ENCODE data around the gene DNAH11.
"Not testable (repeated sequence)": the region's sequence is repeated elsewhere in the genome, so short reads cannot be mapped to it uniquely, and the experiment has no call there.

The DNAH11 gene

GRCh38 chr7:21507627-21508343 is 35.1 kb upstream of the DNAH11 start:
- no peaks in the 10 kb centered on the region for H3K27me3 ChIP-seq
- no peaks in the 10 kb centered on the region for H3K4me1 ChIP-seq
- H3K4me3 ChIP-seq (ENCODE audit: low read depth, low read length): no peak overlapping the region
- no peaks in the 10 kb centered on the region for H3K36me3 ChIP-seq
- peak; percentile 65 for DNase-seq
- peak; percentile 94 for TF ChIP-seq CTCF (IDR thresholded peaks at IDR 0.05; ENCODE audit: low read depth, low read length)
- no peaks in the 10 kb centered on the region for H3K9me3 ChIP-seq

- H3K9me3 ChIP-seq: no peaks in the 10 kb centered on the region
- no peak for TF ChIP-seq CTCF (IDR thresholded peaks at IDR 0.05; ENCODE audit: low read depth, low read length)
- no peak for DNase-seq
- no peaks in the 10 kb centered on the region for H3K4me1 ChIP-seq
- no peaks in the 10 kb centered on the region for H3K36me3 ChIP-seq
- H3K27me3 ChIP-seq: no peaks in the 10 kb centered on the region
- no peak overlapping the region for H3K4me3 ChIP-seq (ENCODE audit: low read depth, low read length)
Observed at GRCh38 chr7:21508538-21508937, 34.3 kb upstream of the DNAH11 start.

GRCh38 chr7:21514062-21514461 is 28.8 kb upstream of the DNAH11 start:
- H3K4me3 ChIP-seq (ENCODE audit: low read depth, low read length): no peak overlapping the region
- no peaks in the 10 kb centered on the region for H3K36me3 ChIP-seq
- H3K9me3 ChIP-seq: no peaks in the 10 kb centered on the region
- no peak for DNase-seq
- no peaks in the 10 kb centered on the region for H3K27me3 ChIP-seq
- TF ChIP-seq CTCF (IDR thresholded peaks at IDR 0.05; ENCODE audit: low read depth, low read length): no peak
- no peaks in the 10 kb centered on the region for H3K4me1 ChIP-seq

DNA sequence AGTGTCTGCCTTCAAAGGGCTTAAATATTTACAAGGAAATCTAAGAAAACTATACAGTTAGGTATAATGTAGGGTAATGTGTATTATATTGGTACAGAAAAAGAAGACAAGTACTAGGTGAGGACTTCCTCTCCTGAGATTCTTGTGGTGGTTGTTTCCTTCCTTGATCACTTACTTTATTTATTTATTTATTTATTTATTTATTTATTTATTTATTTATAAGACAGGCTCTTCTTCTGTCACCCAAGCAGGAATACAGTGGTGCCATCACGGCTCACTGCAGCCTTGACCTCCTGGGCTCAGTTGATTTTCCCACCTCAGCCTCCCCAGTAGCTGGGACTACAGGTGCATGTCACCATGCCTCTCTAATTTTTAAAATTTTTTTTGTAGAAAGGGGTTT is 18.2 kb upstream of the DNAH11 start:
- Histone ChIP-seq H3K4me3 (ENCODE audit: low read depth, low read length) (no peak overlapping the region), H3K36me3 (no peaks in the 10 kb centered on the region), H3K27me3 (peaks cover 12% of the 10 kb centered on the region; the same call in 1 of the 2 replicates), H3K4me1 (no peaks in the 10 kb centered on the region), H3K9me3 (no peaks in the 10 kb centered on the region)
- TF ChIP-seq CTCF (IDR thresholded peaks at IDR 0.05; ENCODE audit: low read depth, low read length): no peak
- DNase-seq: no peak

DNA sequence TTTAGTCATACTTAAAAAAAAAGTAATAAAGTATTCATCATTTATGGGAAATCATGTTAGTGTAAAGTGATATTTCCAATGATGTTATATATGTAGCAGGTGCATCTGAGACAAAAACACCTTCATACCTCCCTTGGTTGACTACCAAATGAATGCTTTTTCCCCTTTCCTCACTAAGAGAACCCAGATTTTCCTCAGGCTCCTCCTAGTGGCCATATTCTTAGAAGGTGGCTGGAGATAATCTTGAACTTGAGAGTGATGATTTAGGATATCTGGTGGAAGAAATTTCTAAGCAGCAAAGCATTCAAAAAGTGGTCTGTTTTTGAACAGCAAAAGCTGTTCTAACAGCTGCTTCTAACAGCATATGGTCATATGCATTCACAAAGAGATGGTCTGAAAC is 16.8 kb upstream of the DNAH11 start:
- no peak for DNase-seq
- peaks cover 12% of the 10 kb centered on the region; the same call in 1 of the 2 replicates for H3K27me3 ChIP-seq
- no peaks in the 10 kb centered on the region for H3K9me3 ChIP-seq
- no peaks in the 10 kb centered on the region for H3K4me1 ChIP-seq
- H3K36me3 ChIP-seq: no peaks in the 10 kb centered on the region
- H3K4me3 ChIP-seq (ENCODE audit: low read depth, low read length): no peak overlapping the region
- peak; percentile 55 for TF ChIP-seq CTCF (IDR thresholded peaks at IDR 0.05; ENCODE audit: low read depth, low read length)

DNA sequence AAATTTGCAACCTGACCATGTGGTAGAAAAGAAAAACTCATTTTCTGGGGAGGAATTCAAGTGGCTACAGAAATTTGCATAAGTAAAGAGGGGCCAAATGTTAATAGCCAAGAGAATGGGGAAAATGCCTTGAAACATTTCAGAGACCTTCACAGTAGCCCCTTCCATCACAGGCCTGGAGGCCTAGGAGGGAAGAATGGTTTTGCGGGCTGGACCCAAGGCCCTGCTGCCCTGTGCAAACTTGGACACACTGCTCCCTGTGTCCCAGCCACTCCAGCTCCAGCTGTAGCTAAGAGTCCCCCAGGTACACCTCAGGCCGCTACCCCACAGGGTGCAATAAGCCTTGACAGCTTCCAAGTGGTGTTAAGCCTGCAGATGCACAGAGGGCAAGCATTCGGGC is 16.4 kb upstream of the DNAH11 start:
- Histone ChIP-seq H3K36me3 (no peaks in the 10 kb centered on the region), H3K4me3 (ENCODE audit: low read depth, low read length) (no peak overlapping the region), H3K27me3 (peaks cover 12% of the 10 kb centered on the region; the same call in 1 of the 2 replicates), H3K9me3 (no peaks in the 10 kb centered on the region), H3K4me1 (no peaks in the 10 kb centered on the region)
- DNase-seq: no peak
- TF ChIP-seq CTCF (IDR thresholded peaks at IDR 0.05; ENCODE audit: low read depth, low read length): no peak

- H3K4me1 ChIP-seq; H3K27me3 ChIP-seq; H3K9me3 ChIP-seq; H3K36me3 ChIP-seq; DNase-seq; H3K4me3 ChIP-seq (ENCODE audit: low read depth, low read length): not testable (repeated sequence)
Observed at GRCh38 chr7:21532485-21532884, 10.4 kb upstream of the DNAH11 start.

DNA sequence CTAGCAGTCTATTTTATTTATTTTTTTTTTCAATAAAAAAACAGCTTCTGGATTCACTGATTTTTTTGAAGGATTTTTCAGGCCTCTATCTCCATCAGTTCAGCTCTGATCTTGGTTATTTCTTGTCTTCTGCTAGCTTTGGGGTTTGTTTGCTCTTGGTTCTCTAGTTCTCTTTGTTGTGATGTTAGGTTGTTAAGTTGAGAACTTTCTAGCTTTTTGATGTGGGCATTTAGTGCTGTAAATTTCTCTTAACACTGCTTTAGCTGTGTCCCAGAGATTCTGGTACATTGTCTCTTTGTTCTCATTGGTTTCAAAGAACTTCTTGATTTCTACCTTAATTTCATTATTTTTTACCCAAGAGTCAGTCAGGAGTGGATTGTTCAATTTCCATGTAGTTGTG is 9.2 kb upstream of the DNAH11 start:
- DNase-seq; H3K27me3 ChIP-seq; H3K36me3 ChIP-seq; H3K9me3 ChIP-seq; H3K4me3 ChIP-seq (ENCODE audit: low read depth, low read length); H3K4me1 ChIP-seq: not testable (repeated sequence)

DNA sequence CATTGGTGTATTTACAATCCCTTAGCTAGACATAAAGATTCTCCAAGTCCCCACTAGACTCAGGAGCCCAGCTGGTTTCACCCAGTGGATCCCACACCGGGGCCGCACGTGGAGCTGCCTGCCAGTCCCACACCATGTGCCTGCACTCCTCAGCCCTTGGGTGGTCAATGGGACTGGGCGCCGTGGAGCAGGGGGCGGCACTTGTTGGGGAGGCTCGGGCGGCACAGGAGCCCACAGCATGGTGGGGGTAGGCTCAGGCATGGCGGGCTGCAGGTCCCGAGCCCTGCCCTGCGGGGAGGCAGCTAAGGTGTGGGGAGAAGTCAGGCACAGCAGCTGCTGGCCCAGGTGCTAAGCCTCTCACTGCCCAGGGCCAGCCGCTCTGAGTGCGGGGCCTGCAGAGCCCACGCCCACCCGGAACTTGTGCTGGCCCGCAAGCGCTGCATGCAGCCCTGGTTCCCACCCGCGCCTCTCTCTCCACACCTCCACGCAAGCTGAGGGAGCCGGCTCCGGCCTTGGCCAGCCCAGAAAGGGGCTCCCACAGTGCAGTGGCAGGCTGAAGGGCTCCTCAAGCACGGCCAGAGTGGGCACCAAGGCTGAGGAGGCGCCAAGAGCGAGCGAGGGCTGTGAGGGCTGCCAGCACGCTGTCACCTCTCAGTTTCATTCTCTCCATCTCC is 6.3 kb upstream of the DNAH11 start:
- peaks cover 15% of the 10 kb centered on the region for H3K27me3 ChIP-seq
- H3K9me3 ChIP-seq; DNase-seq; H3K4me1 ChIP-seq; H3K4me3 ChIP-seq (ENCODE audit: low read depth, low read length); H3K36me3 ChIP-seq: not testable (repeated sequence)

Data from BE2C (cell line).